ENCODE measurements around the gene NOSTRIN.

The NOSTRIN gene

GRCh38 chr2:168889635-168890005 lies 87.2 kb downstream of the NOSTRIN start:
- no peak for DNase-seq

GRCh38 chr2:168890006-168890782 lies 87.8 kb downstream of the NOSTRIN start, which contains the start of gene SPC25:
Gene SPC25 (minus strand): TSS chr2:168890430. CDS start chr2:168889519, 911 bp downstream.
- DNase-seq = peak; percentile 94

GRCh38 chr2:168892327-168892726 lies 89.9 kb downstream of the NOSTRIN start:
- no peak for DNase-seq

- DNase-seq = no peak
Measured at GRCh38 chr2:168894101-168894500, 91.7 kb downstream of the NOSTRIN start.

GRCh38 chr2:168894720-168895119 lies 92.3 kb downstream of the NOSTRIN start:
- no peak for DNase-seq

- DNase-seq = no peak
Measured at GRCh38 chr2:168895771-168896170, 93.3 kb downstream of the NOSTRIN start.

GRCh38 chr2:168896783-168897182 lies 94.3 kb downstream of the NOSTRIN start:
- DNase-seq = no peak

GRCh38 chr2:168897449-168897848 lies 95.0 kb downstream of the NOSTRIN start:
- no peak for DNase-seq

- no peak for DNase-seq
Measured at GRCh38 chr2:168901003-168901402, 98.6 kb downstream of the NOSTRIN start, which contains the start of gene G6PC2. Gene G6PC2 (plus strand): TSS chr2:168901291. CDS start chr2:168901332, 41 bp downstream.

GRCh38 chr2:168903888-168904287 lies 101.5 kb downstream of the NOSTRIN start:
- DNase-seq = no peak

- DNase-seq = no peak
Measured at GRCh38 chr2:168904358-168904757, 101.9 kb downstream of the NOSTRIN start.

- DNase-seq = no peak
Measured at GRCh38 chr2:168907940-168908662, 105.7 kb downstream of the NOSTRIN start.

- DNase-seq = peak; percentile 21
Measured at GRCh38 chr2:168910330-168910729, 107.9 kb downstream of the NOSTRIN start.

GRCh38 chr2:168912466-168912865 lies 110.0 kb downstream of the NOSTRIN start:
- no peak for DNase-seq

- peak; percentile 80 for DNase-seq
Measured at GRCh38 chr2:168912901-168913369, 110.5 kb downstream of the NOSTRIN start.

- DNase-seq = no peak
Measured at GRCh38 chr2:168913495-168913894, 111.1 kb downstream of the NOSTRIN start.
